Hepatocyte (in vitro differentiated cells): ENCODE results near the gene TTC28. TPM values are rescaled to one million over a fixed set of nuclear protein-coding genes. Genes with fewer than 3 reads are reported as not detected.

Experiments
- DNase-seq: peaks from one replicate; pipeline ENCODE4 v3.0.0-alpha.2; 2016; ENCODE audit warnings: low spot score
- H2AFZ ChIP-seq: fragments of 200-600 bp; sonication (generic); 2 replicates; pipeline ENCODE4 v1.6.0; 2016; ENCODE audit warnings: antibody characterized with exemption, mild to moderate bottlenecking
- H3K27ac ChIP-seq: fragments of 200-600 bp; sonication (generic); 2 replicates; pipeline ENCODE4 v1.5.1; 2016; ENCODE audit warnings: mild to moderate bottlenecking
- H3K27me3 ChIP-seq: fragments of 200-600 bp; sonication (generic); 2 replicates; pipeline ENCODE4 v1.6.1; 2016
- H3K36me3 ChIP-seq: fragments of 200-600 bp; sonication (generic); replicated peaks from 2 replicates; pipeline ENCODE4 v1.5.1; 2016; ENCODE audit warnings: low read depth; ENCODE audit not compliant: insufficient read depth
- H3K4me1 ChIP-seq: fragments of 200-600 bp; sonication (generic); 2 replicates; pipeline ENCODE4 v1.5.1; 2016; ENCODE audit warnings: mild to moderate bottlenecking, moderate library complexity; ENCODE audit not compliant: insufficient read depth
- H3K4me2 ChIP-seq: fragments of 200-600 bp; sonication (generic); 2 replicates; pipeline ENCODE4 v1.6.0; 2016
- H3K4me3 ChIP-seq: fragments of 200-600 bp; sonication (generic); 2 replicates; pipeline ENCODE4 v1.5.1; 2016; ENCODE audit warnings: mild to moderate bottlenecking
- H3K79me2 ChIP-seq: fragments of 200-600 bp; sonication (generic); 2 replicates; pipeline ENCODE4 v1.6.0; 2017; ENCODE audit warnings: mild to moderate bottlenecking
- H3K9me2 ChIP-seq: fragments of 200-600 bp; sonication (generic); replicated peaks from 2 replicates; pipeline ENCODE4 v1.6.0; 2017; ENCODE audit warnings: mild to moderate bottlenecking; ENCODE audit not compliant: insufficient read depth
- H3K9me3 ChIP-seq: fragments of 200-600 bp; sonication (generic); 2 replicates; pipeline ENCODE4 v1.5.1; 2016; ENCODE audit warnings: low read depth, mild to moderate bottlenecking
- H4K20me1 ChIP-seq: fragments of 200-600 bp; sonication (generic); 2 replicates; pipeline ENCODE4 v1.6.0; 2016; ENCODE audit warnings: mild to moderate bottlenecking; ENCODE audit not compliant: insufficient read depth, poor library complexity, severe bottlenecking
- CTCF ChIP-seq: fragments of 200-600 bp; sonication (generic); IDR thresholded peaks from 2 replicates; pipeline ENCODE4 v1.5.1; 2016; ENCODE audit warnings: antibody characterized with exemption, mild to moderate bottlenecking; ENCODE audit not compliant: poor library complexity
- EZH2 ChIP-seq: fragments of 200-600 bp; sonication (generic); IDR thresholded peaks from 2 replicates; pipeline ENCODE4 v1.6.1; 2016; ENCODE audit warnings: antibody characterized with exemption, mild to moderate bottlenecking, borderline replicate concordance
- EZH2phosphoT487 ChIP-seq: fragments of 200-600 bp; sonication (generic); IDR thresholded peaks from one replicate; pipeline ENCODE4 v1.6.1; 2018; ENCODE audit warnings: antibody characterized with exemption, mild to moderate bottlenecking, low read depth, moderate library complexity; ENCODE audit not compliant: unreplicated experiment, severe bottlenecking
- WGBS: methylation state at CpG from one replicate; pipeline ENCODE4 v1.1.6; 2016; ENCODE audit warnings: low lambda C conversion rate; ENCODE audit errors: missing lambda C conversion rate; 5-methylcytosine and 5-hydroxymethylcytosine counted together
- polyA plus RNA-seq: library from polyadenylated mRNA; unstranded; fragments of >200 nt; fragmentation: Nextera tagmentation; extraction: Ambion mirVana; gene quantifications from 2 replicates; pipeline ENCODE4 v1.2.1, GENCODE V29; 2016
- total RNA-seq: library from RNA; depleted of rRNA; stranded (reverse); fragments of >200 nt; gene quantifications from 2 replicates; pipeline ENCODE4 v1.2.3, GENCODE V29; 2014

The TTC28 gene
- total and polyA plus RNA-seq, 2 experiments from 2014 or later = 14.7 to 30.4 TPM

- Histone ChIP-seq H3K27me3 (no peaks in the 10 kb centered on the region), H3K4me1 (no peaks in the 10 kb centered on the region), H3K36me3 (no peaks in the 10 kb centered on the region), H3K9me3 (no peaks in the 10 kb centered on the region), H2AFZ (no peak overlapping the region), H3K4me2 (no peak overlapping the region), H3K9me2 (no peaks in the 10 kb centered on the region), H3K27ac (no peak overlapping the region), H3K79me2 (peaks cover 3% of the 10 kb centered on the region), H3K4me3 (no peak overlapping the region), H4K20me1 (peaks cover 3% of the 10 kb centered on the region)
- TF ChIP-seq EZH2phosphoT487 (no peak), CTCF (no peak), EZH2 (no peak)
- WGBS = 87% methylated on average over 4 of the region's 4 CpGs
- no peak for DNase-seq
These were observed 382.1 kb downstream of the TTC28 start for GRCh38 chr22:28297504-28297903.

- H3K79me2 ChIP-seq = peaks cover 3% of the 10 kb centered on the region
These were observed 383.2 kb downstream of the TTC28 start for GRCh38 chr22:28296452-28296851.

GRCh38 chr22:28283068-28283654 is 396.5 kb downstream of the TTC28 start:
- no peak overlapping the region for H2AFZ ChIP-seq
- no peaks in the 10 kb centered on the region for H3K79me2 ChIP-seq
- H3K4me3 ChIP-seq = no peak overlapping the region
- TF ChIP-seq CTCF (no peak), EZH2 (no peak), EZH2phosphoT487 (no peak)
- no peak for DNase-seq
- WGBS = 97% methylated on average over 2 of the region's 2 CpGs
- no peaks in the 10 kb centered on the region for H3K4me1 ChIP-seq
- no peaks in the 10 kb centered on the region for H3K27me3 ChIP-seq
- H3K36me3 ChIP-seq = no peaks in the 10 kb centered on the region
- no peaks in the 10 kb centered on the region for H4K20me1 ChIP-seq
- H3K9me2 ChIP-seq = no peaks in the 10 kb centered on the region
- H3K4me2 ChIP-seq = no peak overlapping the region
- H3K9me3 ChIP-seq = no peaks in the 10 kb centered on the region
- H3K27ac ChIP-seq = no peak overlapping the region

More at GRCh38 chr22:28296452-28296851, 383.2 kb downstream of the TTC28 start:
- Histone ChIP-seq H3K4me2 (no peak overlapping the region), H3K9me2 (no peaks in the 10 kb centered on the region), H2AFZ (no peak overlapping the region), H4K20me1 (peaks cover 3% of the 10 kb centered on the region), H3K36me3 (no peaks in the 10 kb centered on the region), H3K4me3 (no peak overlapping the region), H3K27ac (no peak overlapping the region), H3K4me1 (no peaks in the 10 kb centered on the region), H3K9me3 (no peaks in the 10 kb centered on the region), H3K27me3 (no peaks in the 10 kb centered on the region)
- TF ChIP-seq EZH2 = no peak
- TF ChIP-seq CTCF = no peak
- TF ChIP-seq EZH2phosphoT487 = no peak
- DNase-seq = no peak
